GM23338 (cell line): ENCODE results near the gene C13orf46. TPM values are rescaled to one million over a fixed set of nuclear protein-coding genes. Genes with fewer than 3 reads are reported as not detected.

Experiments
- ATAC-seq: fragments of 200-7000 bp; cut with Tn5 transposase; 3 replicates; pipeline ENCODE4 v1.9.1; 2020
- DNase-seq: peaks from one replicate; pipeline ENCODE4 v3.0.0-alpha.2; 2015; ENCODE audit warnings: low spot score
- H2AFZ ChIP-seq: fragments of 200-600 bp; sonication (generic); 2 replicates; pipeline ENCODE4 v1.8.0; 2016; ENCODE audit warnings: antibody characterized with exemption, mild to moderate bottlenecking, moderate library complexity
- H3F3A ChIP-seq: fragments of 200-600 bp; sonication (generic); replicated peaks from 2 replicates; pipeline ENCODE4 v1.8.0; 2017; ENCODE audit warnings: antibody characterized with exemption, mixed run types, low read depth
- H3K27ac ChIP-seq: fragments of 200-600 bp; sonication (generic); 2 replicates; pipeline ENCODE4 v1.6.1; 2016; ENCODE audit warnings: low read depth
- H3K27me3 ChIP-seq: fragments of 200-600 bp; sonication (generic); 2 replicates; pipeline ENCODE4 v1.8.0; 2016; ENCODE audit warnings: mild to moderate bottlenecking, mixed run types, moderate library complexity; ENCODE audit not compliant: insufficient read depth
- H3K36me3 ChIP-seq: fragments of 200-600 bp; sonication (generic); 2 replicates; pipeline ENCODE4 v1.8.0; 2016; ENCODE audit warnings: mild to moderate bottlenecking; ENCODE audit not compliant: insufficient read depth
- H3K4me1 ChIP-seq: fragments of 200-600 bp; sonication (generic); 2 replicates; pipeline ENCODE4 v1.8.0; 2016; ENCODE audit warnings: mild to moderate bottlenecking, moderate library complexity; ENCODE audit not compliant: insufficient read depth
- H3K4me2 ChIP-seq: fragments of 200-600 bp; sonication (generic); 2 replicates; pipeline ENCODE4 v1.7.1; 2017; ENCODE audit warnings: mixed run types
- H3K4me3 ChIP-seq: fragments of 200-600 bp; sonication (generic); 2 replicates; pipeline ENCODE4 v1.6.1; 2016; ENCODE audit warnings: mixed run types
- H3K79me2 ChIP-seq: fragments of 200-600 bp; sonication (generic); replicated peaks from 2 replicates; pipeline ENCODE4 v1.8.0; 2017; ENCODE audit warnings: mild to moderate bottlenecking; ENCODE audit not compliant: insufficient read depth
- H3K9me2 ChIP-seq: fragments of 200-600 bp; sonication (generic); 2 replicates; pipeline ENCODE4 v1.8.0; 2017; ENCODE audit not compliant: insufficient read depth
- H4K20me1 ChIP-seq: fragments of 200-600 bp; sonication (generic); replicated peaks from 2 replicates; pipeline ENCODE4 v1.8.0; 2017; ENCODE audit warnings: mild to moderate bottlenecking; ENCODE audit not compliant: insufficient read depth
- H3K27ac Mint-ChIP-seq: 2 replicates; pipeline ENCODE4 v1.8.0; 2020; ENCODE audit warnings: inconsistent platforms, mild to moderate bottlenecking, moderate library complexity, mixed read lengths
- H3K27me3 Mint-ChIP-seq: 3 replicates; pipeline ENCODE4 v1.8.0; 2022; ENCODE audit warnings: low read depth, mild to moderate bottlenecking, moderate library complexity, mixed read lengths, inconsistent platforms; ENCODE audit not compliant: insufficient read depth, poor library complexity
- H3K36me3 Mint-ChIP-seq: 3 replicates; pipeline ENCODE4 v1.8.0; 2021; ENCODE audit warnings: low read depth, mild to moderate bottlenecking, inconsistent platforms, moderate library complexity, mixed read lengths
- H3K4me1 Mint-ChIP-seq: 3 replicates; pipeline ENCODE4 v1.8.0; 2020; ENCODE audit warnings: mild to moderate bottlenecking, inconsistent platforms, mixed read lengths
- H3K4me3 Mint-ChIP-seq: 3 replicates; pipeline ENCODE4 v1.8.0; 2021; ENCODE audit warnings: moderate library complexity, mild to moderate bottlenecking, inconsistent platforms, mixed read lengths
- H3K9me3 Mint-ChIP-seq: 3 replicates; pipeline ENCODE4 v1.8.0; 2020; ENCODE audit warnings: moderate library complexity, mild to moderate bottlenecking, inconsistent platforms, mixed read lengths
- CREB1 ChIP-seq: fragments of 250-450 bp; sonication (Bioruptor Pico); IDR thresholded peaks from 2 replicates; pipeline ENCODE4 v1.5.0; 2020; ENCODE audit warnings: low read depth, mild to moderate bottlenecking, moderate library complexity
- EZH2 ChIP-seq: fragments of 200-600 bp; sonication (generic); IDR thresholded peaks from one replicate; pipeline ENCODE4 v1.8.0; 2017; ENCODE audit warnings: antibody characterized with exemption, mild to moderate bottlenecking, low read depth; ENCODE audit not compliant: unreplicated experiment
- EZH2phosphoT487 ChIP-seq: fragments of 200-600 bp; sonication (generic); IDR thresholded peaks from one replicate; pipeline ENCODE4 v1.8.1; 2018; ENCODE audit warnings: antibody characterized with exemption; ENCODE audit not compliant: unreplicated experiment
- JUNB ChIP-seq: IDR thresholded peaks from one replicate; pipeline ENCODE4 v1.6.1; 2016; ENCODE audit warnings: antibody characterized with exemption; ENCODE audit not compliant: unreplicated experiment
- NANOG ChIP-seq: IDR thresholded peaks from 2 replicates; pipeline ENCODE4 v1.6.1; 2016; ENCODE audit warnings: antibody characterized with exemption, borderline replicate concordance
- POLR2AphosphoS5 ChIP-seq: IDR thresholded peaks from 2 replicates; pipeline ENCODE4 v1.6.1; 2016; ENCODE audit warnings: antibody characterized with exemption, low read depth
- STAT1 ChIP-seq: IDR thresholded peaks from one replicate; pipeline ENCODE4 v1.6.1; 2016; ENCODE audit warnings: antibody characterized with exemption; ENCODE audit not compliant: unreplicated experiment
- ZNF114 ChIP-seq: fragments of 250-450 bp; sonication (Bioruptor Pico); IDR thresholded peaks from 2 replicates; pipeline ENCODE4 v1.5.0; 2020; ENCODE audit warnings: mild to moderate bottlenecking, moderate library complexity
- ZNF331 ChIP-seq: fragments of 250-450 bp; sonication (Bioruptor Pico); IDR thresholded peaks from 2 replicates; pipeline ENCODE4 v1.5.0; 2020; ENCODE audit warnings: low read depth, mild to moderate bottlenecking, moderate library complexity
- ZNF462 ChIP-seq: fragments of 250-450 bp; sonication (Bioruptor Pico); IDR thresholded peaks from 2 replicates; pipeline ENCODE4 v1.5.0; 2020; ENCODE audit warnings: mild to moderate bottlenecking, moderate library complexity
- polyA plus RNA-seq: library from polyadenylated mRNA; unstranded; fragments of >200 nt; fragmentation: Nextera tagmentation; extraction: Ambion mirVana; gene quantifications from 2 replicates; pipeline ENCODE4 v1.2.1, GENCODE V29; 2016
- total RNA-seq: library from RNA; depleted of rRNA; stranded (reverse); fragments of >200 nt; shearing (Covaris generic); gene quantifications from 2 replicates; pipeline ENCODE4 v1.2.3, GENCODE V29; 2014
- TF ChIP-seq, protein P1 (sequence below), 2 experiments: fragments of 200-600 bp in 1 of 2; sonication (generic) in 1 of 2; conservative IDR thresholded peaks; 2 replicates each; pipeline versions ENCODE4 v1.5.1 to v1.6.1; 2016 to 2017; ENCODE audit warnings: antibody characterized with exemption in 2 of 2, low read depth in 2 of 2, mild to moderate bottlenecking in 2 of 2, moderate library complexity in 1 of 2
- TF ChIP-seq, protein P2 (sequence below): IDR thresholded peaks from 2 replicates; pipeline ENCODE4 v1.6.1; 2016; ENCODE audit warnings: antibody characterized with exemption
- TF ChIP-seq, protein P3 (sequence below): IDR thresholded peaks from one replicate; pipeline ENCODE4 v1.6.1; 2018; ENCODE audit warnings: antibody characterized with exemption; ENCODE audit not compliant: unreplicated experiment

C13orf46 gene
- total and polyA plus RNA-seq, 2 experiments from 2014 or later, result 0.44 to 1.5 TPM

DNA sequence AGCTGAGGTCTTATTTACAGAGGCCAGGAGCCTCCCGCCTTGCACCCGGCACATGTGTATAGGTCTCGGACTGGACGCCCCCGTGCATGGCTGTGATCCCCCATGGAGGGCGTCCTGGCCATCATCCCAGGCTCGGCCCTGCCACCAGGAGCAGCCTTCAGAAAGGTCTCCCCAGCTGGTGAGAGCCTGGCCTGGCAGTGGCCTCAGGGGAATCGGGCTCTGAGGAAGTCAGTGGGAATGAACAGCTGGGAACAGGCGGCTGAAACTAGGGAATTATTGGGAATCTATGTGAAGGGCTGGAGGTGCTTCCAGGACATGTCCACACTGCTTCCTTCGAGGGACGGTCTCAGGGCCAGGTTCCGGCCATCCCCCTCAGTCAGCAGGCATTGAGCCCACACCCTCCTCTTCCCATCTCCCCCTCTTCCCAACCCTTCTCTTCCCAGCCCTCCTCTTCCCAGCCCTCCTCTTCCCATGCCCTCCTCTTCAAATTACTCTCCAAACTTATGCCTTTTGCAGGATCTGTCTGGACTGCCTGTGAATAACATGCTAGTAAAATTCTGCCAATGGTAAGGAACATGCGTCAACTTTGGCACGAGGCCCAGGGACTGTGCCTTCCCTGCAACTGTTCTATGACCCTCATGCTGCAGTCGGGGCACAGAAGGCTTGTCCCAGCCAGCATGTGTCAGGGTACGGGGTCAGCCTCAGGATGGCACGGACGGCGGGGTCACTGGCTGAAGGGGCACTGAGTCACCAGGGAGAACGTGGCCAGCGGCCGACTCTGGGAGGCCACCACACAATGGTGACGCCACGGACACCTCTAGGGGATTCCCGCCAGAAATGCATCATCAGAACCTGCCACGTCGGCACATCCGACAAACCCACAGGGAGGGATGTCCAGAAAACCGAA is 24.2 kb upstream of the C13orf46 start:
- no peak overlapping the region for H3K27ac ChIP-seq
- H3K36me3 ChIP-seq, result no peaks in the 10 kb centered on the region
- Mint-ChIP-seq H3K4me3 (no peak overlapping the region), H3K9me3 (no peaks in the 10 kb centered on the region), H3K27me3 (peaks cover 7% of the 10 kb centered on the region), H3K4me1 (no peaks in the 10 kb centered on the region), H3K27ac (no peak overlapping the region), H3K36me3 (peaks cover 4% of the 10 kb centered on the region; the same call in 1 of the 3 replicates)
- H3F3A ChIP-seq, result no peaks in the 10 kb centered on the region
- H3K9me2 ChIP-seq, result no peaks in the 10 kb centered on the region
- no peaks in the 10 kb centered on the region for H4K20me1 ChIP-seq
- H3K4me2 ChIP-seq, result no peak overlapping the region
- H3K4me1 ChIP-seq, result no peaks in the 10 kb centered on the region
- H3K79me2 ChIP-seq, result no peaks in the 10 kb centered on the region
- H3K4me3 ChIP-seq, result no peak overlapping the region
- no peaks in the 10 kb centered on the region for H3K27me3 ChIP-seq
- ATAC-seq, result no peak
- DNase-seq, result no peak
- H2AFZ ChIP-seq, result no peak overlapping the region
- no peak for TF ChIP-seq ZNF462 (CRISPR knock-in tag)
- no peak for TF ChIP-seq EZH2
- TF ChIP-seq, protein P1, sequence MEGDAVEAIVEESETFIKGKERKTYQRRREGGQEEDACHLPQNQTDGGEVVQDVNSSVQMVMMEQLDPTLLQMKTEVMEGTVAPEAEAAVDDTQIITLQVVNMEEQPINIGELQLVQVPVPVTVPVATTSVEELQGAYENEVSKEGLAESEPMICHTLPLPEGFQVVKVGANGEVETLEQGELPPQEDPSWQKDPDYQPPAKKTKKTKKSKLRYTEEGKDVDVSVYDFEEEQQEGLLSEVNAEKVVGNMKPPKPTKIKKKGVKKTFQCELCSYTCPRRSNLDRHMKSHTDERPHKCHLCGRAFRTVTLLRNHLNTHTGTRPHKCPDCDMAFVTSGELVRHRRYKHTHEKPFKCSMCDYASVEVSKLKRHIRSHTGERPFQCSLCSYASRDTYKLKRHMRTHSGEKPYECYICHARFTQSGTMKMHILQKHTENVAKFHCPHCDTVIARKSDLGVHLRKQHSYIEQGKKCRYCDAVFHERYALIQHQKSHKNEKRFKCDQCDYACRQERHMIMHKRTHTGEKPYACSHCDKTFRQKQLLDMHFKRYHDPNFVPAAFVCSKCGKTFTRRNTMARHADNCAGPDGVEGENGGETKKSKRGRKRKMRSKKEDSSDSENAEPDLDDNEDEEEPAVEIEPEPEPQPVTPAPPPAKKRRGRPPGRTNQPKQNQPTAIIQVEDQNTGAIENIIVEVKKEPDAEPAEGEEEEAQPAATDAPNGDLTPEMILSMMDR (conservative IDR thresholded peaks at IDR 0.05; ENCODE audit: low read depth in 2 of 2), result no peak
- TF ChIP-seq STAT1, result no peak
- TF ChIP-seq, protein P2, sequence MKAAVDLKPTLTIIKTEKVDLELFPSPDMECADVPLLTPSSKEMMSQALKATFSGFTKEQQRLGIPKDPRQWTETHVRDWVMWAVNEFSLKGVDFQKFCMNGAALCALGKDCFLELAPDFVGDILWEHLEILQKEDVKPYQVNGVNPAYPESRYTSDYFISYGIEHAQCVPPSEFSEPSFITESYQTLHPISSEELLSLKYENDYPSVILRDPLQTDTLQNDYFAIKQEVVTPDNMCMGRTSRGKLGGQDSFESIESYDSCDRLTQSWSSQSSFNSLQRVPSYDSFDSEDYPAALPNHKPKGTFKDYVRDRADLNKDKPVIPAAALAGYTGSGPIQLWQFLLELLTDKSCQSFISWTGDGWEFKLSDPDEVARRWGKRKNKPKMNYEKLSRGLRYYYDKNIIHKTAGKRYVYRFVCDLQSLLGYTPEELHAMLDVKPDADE, result no peak
- no peak for TF ChIP-seq CREB1
- TF ChIP-seq ZNF114 (CRISPR knock-in tag), result no peak
- TF ChIP-seq, protein P3, sequence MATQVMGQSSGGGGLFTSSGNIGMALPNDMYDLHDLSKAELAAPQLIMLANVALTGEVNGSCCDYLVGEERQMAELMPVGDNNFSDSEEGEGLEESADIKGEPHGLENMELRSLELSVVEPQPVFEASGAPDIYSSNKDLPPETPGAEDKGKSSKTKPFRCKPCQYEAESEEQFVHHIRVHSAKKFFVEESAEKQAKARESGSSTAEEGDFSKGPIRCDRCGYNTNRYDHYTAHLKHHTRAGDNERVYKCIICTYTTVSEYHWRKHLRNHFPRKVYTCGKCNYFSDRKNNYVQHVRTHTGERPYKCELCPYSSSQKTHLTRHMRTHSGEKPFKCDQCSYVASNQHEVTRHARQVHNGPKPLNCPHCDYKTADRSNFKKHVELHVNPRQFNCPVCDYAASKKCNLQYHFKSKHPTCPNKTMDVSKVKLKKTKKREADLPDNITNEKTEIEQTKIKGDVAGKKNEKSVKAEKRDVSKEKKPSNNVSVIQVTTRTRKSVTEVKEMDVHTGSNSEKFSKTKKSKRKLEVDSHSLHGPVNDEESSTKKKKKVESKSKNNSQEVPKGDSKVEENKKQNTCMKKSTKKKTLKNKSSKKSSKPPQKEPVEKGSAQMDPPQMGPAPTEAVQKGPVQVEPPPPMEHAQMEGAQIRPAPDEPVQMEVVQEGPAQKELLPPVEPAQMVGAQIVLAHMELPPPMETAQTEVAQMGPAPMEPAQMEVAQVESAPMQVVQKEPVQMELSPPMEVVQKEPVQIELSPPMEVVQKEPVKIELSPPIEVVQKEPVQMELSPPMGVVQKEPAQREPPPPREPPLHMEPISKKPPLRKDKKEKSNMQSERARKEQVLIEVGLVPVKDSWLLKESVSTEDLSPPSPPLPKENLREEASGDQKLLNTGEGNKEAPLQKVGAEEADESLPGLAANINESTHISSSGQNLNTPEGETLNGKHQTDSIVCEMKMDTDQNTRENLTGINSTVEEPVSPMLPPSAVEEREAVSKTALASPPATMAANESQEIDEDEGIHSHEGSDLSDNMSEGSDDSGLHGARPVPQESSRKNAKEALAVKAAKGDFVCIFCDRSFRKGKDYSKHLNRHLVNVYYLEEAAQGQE, result no peak
- TF ChIP-seq ZNF331 (CRISPR knock-in tag), result no peak
- TF ChIP-seq EZH2phosphoT487, result no peak
- no peak for TF ChIP-seq NANOG
- TF ChIP-seq JUNB, result no peak
- TF ChIP-seq POLR2AphosphoS5, result no peak
